Activated CD4-positive, alpha-beta T cell treated with anti-CD3 and anti-CD28 coated beads for 48 hours (primary cell): Measurements from ENCODE around the gene GDF7.
"Not testable (repeated sequence)": the region's sequence is repeated elsewhere in the genome, so short reads cannot be mapped to it uniquely, and the experiment has no call there.

Source experiments
- DNase-seq: peaks from one replicate; pipeline ENCODE4 v3.0.0-alpha.2; 2020

GDF7 gene

DNA sequence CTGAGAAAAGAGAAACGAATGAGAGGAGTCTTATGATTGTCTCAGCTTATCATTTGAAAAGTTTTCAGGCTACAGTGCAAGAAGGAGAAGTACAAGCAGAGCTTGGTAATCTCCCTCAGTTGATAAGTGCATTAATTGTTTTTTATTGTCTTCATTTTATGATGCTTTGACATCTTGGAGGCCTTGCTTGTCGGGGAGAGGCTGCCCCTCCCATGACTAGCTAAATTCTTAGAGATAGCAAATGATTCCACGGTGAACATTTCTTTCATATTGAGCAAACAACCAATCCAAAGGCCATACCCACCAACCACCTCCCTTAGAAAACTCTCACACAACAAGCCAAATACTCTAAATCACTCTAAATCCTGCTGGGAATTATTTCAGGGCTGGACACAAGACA is 39.8 kb downstream of the GDF7 start:
- DNase-seq, result no peak

DNA sequence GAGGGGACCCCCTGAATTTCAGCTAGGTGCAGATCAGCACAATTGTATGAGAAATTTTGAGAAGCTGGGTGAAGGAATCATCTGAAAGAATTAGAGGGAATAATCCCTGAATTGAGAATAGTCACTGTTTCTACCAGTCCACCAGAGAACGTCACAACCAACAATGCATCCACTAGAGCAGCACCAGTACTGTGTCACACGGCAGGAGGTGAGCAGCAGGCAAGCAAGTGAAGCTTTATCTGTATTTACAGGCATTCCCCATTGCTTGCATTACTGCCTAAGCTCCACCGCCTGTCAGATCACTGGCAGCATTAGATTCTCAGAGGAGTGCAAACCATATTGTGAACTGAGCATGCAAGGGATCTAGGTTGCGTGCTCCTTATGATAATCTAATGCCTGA is 40.7 kb downstream of the GDF7 start:
- DNase-seq, result no peak

DNA sequence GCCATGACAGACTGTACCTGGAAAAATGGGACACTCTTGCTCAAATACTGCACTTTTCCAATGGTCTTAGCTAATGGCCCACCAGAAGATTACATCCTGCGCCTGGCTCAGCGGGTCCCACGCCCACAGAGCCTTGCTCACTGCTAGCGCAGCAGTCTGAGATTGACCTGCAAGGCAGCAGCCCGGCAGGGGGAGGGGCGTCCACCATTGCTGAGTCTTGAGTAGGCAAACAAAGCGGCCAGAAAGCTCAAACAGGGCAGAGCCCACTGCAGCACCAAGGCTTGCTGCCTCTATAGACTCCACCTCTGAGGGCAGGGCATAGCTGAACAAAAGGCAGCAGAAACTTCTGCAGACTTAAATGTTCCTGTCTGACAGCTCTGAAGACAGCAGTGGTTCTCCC is 44.7 kb downstream of the GDF7 start:
- not testable (repeated sequence) for DNase-seq

DNA sequence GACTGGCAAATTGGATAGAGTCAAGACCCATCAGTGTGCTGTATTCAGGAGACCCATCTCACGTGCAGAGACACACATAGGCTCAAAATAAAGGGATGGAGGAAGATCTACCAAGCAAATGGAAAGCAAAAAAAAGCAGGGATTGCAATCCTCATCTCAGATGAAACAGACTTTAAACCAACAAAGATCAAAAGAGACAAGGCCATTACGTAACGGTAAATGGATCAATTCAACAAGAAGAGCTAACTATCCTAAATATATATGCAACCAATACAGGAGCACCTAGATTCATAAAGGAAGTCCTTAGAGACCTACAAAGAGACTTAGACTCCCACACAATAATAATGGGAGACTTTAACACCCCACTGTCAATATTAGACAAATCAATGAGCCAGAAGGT is 46.6 kb downstream of the GDF7 start:
- DNase-seq, result not testable (repeated sequence)

DNA sequence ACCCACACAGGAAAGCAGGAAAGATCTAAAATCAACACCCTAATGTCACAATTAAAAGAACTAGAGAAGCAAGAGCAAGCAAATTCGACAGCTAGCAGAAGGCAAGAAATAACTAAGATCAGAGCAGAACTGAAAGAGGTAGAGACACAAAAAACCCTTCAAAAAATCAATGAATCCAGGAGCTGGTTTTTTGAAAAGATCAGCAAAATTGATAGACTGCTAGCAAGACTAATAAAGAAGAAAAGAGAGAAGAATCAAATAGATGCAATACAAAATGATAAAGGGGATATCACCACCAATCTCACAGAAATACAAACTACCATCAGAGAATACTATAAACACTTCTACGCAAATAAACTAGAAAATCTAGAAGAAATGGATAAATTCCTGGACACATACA is 47.5 kb downstream of the GDF7 start:
- not testable (repeated sequence) for DNase-seq

DNA sequence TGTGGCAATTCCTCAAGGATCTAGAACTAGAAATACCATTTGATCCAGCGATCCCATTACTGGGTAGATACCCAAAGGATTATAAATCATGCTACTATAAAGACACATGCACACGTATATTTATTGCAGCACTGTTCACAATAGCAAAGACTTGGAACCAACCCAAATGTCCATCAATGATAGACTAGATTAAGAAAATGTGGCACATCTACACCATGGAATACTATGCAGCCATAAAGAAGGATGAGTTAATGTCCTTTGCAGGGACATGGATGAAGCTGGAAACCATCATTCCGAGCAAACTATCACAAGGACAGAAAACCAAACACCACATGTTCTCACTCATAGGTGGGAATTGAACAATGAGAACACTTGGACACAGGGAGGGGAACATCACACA is 49.2 kb downstream of the GDF7 start:
- DNase-seq, result not testable (repeated sequence)

DNA sequence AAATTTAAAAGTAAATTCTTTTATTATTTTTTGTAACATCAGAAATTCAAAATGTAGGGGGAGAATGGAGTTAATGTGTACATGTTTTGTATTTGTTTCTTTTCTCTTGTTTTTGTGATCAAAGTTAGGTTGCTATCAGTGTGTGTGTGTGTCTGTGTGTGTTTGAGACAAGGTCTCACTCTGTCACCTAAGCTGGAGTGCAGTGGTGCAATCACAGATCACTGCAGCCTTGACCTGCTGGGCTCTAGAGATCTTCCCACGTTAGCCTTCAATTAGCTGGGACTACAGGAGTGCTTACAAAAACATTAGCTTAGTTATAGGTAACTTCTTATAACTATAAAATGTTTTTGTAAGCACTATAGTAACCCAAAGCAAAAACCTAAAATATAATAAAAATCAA is 50.7 kb downstream of the GDF7 start:
- no peak for DNase-seq

DNA sequence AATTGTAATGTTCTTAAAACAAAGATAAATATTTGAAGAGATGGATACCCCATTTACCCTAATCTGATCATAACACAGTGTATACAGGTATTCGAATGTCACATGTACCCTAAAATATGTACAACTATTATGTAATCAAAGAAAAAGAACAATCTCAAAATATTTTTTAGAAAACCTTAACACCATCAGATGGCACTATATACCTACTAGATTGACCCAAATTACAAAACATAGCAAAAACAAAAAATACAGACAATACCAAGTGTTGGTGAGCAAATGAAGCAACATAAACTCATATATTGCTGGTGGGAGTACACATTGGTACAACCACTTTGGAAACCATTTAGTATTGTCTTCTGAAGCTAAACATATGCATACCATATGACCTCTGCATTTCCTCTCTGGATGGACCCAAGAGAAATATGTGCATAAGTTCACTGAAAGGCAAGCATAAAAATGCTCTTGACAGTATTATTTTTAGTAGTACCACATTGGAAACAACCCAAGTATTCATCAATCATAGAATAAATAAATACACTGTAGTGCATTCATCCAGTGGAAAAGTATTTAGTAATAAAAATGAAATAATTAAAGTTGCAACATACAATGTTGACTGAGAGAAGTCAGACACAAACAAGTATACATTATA is 55.8 kb downstream of the GDF7 start:
- DNase-seq, result no peak

DNA sequence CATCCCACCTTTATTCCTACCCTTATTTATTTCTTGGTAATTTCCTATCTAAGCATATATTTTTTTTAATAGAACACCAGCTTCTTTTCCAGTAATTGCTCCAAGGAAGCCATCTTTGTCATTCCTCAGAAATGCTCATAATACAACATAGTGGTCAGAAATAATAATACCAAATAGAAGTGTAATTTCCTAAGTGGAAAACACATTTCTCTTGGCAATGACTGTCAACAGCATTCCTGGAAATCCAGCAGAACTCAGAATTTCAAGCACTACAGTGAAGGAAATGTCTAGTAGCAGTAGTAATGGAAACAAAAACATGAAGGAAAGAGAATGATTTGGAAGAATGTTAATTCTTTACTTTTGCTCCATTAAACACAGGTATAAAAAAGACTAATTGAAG is 56.6 kb downstream of the GDF7 start:
- DNase-seq, result no peak

DNA sequence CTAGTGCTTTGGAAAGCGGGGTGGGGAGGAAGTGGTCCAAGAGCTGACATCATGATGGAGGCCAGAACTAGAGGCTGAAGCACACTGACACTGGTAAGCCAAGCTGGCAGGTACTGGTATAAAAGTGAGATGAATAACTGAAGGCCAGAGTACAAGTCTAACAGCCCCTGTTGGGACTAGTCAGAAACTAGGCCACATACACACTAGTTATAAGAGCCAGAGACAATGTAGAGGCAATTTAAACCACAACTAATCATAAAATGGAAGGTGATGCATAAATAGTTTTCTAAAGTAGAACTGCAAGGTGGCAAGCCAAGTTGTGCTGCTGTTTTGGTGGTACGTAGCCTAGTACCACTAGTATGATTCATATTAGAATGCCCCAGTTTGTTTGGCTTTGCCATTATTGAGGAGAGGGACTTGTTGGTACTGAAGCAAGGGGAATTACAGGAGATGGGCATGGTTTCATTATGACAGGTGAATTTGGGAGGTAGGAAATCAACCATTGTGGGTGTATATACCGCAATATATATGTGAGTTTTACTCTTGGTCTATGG is 57.6 kb downstream of the GDF7 start:
- no peak for DNase-seq

DNA sequence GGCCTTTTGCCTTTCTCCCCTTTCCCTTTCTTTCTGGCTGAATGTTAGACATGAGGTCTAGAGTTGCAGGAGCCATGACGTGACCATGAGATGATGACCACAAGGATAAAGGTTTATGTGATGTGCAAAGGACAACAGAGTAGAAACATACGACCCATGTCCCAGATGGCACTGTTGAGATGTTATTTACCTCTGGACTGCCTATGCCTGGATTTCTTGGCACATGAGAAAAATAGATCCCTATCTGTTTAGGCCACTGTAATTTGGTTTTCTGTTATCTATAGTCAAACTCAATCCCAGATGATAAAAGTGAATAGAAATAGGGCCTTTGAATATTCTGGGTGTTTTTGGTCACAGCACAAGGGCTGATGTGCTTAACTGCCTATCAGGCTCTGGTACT is 58.8 kb downstream of the GDF7 start:
- DNase-seq, result no peak

DNA sequence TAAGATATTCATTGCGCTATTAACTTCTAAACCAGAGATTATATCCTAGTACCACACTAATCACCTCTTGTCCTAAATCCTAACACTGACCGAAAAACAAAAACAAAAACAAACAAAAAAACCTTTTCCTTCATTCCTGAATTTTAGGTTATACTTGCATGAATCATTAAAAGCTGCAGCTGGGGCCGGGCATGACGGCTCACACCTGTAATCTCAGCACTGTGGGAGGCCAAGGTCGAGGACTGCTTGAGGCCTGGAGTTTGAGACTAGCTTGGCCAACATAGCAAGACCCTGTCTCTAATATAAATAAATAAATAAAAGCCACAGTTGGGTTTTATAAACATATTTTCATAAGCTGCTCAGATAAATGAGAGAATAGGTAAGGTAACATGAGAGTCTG is 60.0 kb downstream of the GDF7 start:
- no peak for DNase-seq

DNA sequence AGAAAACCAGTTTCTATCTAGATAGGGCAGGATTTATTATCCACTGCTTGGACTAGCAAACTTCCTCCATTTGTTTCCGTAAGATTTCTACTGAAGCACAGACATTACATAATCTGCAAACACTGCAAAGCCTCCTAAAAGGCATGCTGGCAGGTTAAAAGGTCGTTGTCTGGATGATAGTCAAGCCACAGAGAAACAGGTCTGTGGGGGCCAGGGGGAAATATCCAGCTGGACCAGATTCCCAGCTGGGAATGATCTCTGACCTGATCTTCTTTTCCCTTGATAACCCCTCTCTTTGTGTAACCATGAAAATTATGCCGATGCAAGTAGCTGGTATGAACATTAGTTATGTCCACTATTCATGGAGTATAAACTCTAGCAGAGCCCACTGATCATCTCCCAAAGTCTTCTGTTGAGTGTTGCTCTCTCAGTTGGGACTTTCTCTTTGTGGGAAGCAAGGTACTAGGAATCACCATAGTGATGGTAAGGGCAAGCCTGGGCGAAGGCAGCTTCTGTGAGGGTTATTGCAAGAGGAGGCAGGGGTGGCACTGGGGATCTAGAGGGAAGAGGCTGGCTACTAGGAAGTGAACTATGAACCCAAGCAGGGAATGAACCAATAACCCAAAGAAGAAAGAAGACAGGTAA is 61.3 kb downstream of the GDF7 start:
- no peak for DNase-seq
